Effector CD4-positive, alpha-beta T cell (primary cell): ENCODE data around the gene SLAMF6.
A peak's percentile ranks its signal among the peaks of the same experiment; 100 is the strongest.
"Not testable (repeated sequence)": the region's sequence is repeated elsewhere in the genome, so short reads cannot be mapped to it uniquely, and the experiment has no call there.

ENCODE experiments used
- DNase-seq: peaks from one replicate; pipeline ENCODE4 v3.0.0-alpha.2; 2020

SLAMF6 gene

DNA sequence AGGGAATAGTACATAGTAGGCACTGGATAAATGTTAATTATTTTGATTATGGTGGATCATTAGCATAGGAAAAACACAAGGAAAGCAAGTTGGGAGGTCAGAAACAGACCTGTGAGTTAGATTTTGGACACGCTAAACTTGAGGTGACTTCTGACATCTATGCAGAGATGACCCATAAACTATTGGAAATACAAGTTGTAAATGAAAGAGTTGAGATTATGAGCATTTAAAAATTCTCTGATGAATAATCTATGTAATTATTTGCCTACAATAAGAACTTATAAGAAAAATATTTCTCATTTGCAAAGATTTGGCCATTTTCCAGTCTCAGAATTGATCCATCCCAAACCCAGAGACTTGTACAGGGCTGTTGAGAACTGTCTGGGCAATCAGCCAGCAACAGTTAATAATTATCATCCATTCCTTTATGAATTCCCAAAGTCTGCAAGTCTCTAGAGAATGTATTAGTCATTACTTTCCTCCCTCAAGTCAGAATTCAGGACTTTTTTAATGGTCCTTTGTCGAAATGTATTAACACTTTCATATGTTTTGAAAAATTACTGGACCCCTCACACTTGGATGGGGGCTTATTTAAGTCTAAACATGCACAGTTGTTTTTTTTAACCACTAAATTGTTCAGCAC, 19.4 kb upstream of the SLAMF6 start:
- no peak for DNase-seq

DNA sequence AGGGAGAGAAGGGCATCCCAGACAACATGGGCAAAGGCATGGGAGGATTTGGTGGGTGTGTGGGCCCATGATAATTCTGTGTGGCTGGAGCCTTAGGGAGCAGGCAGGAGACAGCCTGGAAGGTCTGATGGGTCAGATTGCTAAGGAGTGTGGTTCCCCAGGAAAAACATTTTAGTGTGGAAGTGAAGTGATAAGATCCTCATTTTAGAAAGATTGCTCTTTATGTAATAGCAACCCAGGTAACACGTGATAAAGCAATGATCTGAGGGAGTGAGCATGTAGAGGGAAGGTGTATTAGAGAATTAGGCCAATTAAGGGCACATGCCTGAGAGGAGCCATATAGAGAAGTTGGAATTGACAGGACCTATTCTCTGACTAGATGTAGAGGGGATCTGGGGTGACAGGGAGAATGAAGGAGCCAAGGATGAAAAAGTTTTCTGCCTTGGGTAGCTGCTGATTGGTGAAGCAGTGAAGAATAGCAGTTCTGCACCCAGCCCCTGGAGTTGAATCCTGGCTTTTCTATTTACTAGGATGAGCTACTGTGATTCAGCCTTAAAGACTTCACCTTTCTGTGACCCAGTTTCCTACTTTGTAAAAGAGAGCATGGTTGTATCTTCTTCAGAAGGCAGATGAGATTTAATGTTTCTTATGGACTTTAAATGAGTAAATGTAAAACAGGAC, 18.7 kb upstream of the SLAMF6 start:
- DNase-seq, result no peak

DNA sequence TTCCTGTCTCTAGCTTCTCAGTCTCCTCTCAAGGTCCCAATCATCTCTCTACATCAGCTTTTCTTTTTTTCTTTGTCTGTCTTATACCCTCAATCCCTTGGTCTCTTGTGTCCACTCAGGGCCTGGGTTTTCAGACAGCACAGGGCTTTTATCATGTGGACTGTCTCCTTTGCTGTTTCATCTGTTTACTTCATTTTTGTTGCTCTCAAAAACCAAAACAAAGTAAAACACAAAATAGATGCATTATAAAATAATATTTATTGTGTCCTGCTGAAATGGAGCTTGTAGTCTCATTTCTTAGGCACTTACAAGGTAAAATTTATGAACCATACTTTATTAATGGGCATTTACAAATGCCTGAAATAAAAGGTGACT, 17.8 kb upstream of the SLAMF6 start:
- no peak for DNase-seq

DNA sequence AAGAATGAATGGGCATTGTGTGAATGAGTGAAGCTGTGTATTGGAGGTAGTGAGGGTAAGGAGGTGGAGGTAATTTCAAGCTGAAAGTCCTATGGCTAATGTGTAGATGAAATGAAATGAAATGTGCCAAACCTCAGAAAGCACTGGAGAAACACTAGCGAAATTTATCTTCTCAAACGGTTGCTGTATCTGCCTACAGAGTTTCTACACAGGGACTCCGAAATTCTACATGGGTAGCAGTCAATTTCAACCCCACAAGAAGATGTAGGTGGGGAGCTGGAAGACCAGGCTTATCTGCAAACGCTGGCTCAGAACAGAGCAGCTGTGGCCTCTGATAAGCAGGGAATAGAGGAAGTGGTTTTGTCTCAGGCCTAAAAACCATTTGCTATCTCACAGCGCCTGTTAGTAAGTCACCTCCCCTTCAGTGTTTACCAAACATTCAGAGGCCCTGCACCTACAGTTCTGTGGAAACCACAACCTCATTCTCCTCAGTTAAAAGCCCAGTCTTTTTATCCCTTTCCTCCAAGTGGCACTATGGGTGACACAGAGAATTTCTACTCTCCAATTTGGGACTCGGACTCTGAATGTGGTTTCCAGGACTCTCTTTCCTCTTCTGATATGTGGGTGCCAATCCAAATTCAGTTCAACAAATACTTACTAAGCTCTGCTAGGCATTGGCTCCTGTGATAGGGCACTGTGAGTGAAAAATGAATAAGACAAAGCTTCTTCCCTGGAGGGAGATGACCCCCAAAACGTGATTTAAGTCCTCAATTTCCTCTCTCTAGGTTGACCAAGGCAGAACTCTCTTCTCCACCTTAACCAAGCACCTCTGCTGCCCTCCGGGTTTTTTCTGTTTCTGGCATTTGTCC, 17.2 kb upstream of the SLAMF6 start:
- DNase-seq, result peak; percentile 38

DNA sequence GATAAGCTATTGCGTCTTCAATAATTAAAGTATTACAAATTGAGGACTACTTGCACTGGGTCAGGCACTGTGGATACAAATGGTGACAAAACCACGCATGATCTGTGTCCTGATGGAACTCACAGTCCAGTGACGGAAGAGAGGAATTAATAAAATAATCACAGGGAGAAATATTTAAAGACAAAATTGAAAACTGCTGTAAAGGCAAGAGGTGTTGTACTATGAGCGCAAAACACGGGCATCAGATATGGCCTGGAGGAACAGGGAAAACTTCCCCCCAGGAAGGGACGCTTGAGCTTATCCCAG, 16.6 kb upstream of the SLAMF6 start:
- DNase-seq, result no peak

DNA sequence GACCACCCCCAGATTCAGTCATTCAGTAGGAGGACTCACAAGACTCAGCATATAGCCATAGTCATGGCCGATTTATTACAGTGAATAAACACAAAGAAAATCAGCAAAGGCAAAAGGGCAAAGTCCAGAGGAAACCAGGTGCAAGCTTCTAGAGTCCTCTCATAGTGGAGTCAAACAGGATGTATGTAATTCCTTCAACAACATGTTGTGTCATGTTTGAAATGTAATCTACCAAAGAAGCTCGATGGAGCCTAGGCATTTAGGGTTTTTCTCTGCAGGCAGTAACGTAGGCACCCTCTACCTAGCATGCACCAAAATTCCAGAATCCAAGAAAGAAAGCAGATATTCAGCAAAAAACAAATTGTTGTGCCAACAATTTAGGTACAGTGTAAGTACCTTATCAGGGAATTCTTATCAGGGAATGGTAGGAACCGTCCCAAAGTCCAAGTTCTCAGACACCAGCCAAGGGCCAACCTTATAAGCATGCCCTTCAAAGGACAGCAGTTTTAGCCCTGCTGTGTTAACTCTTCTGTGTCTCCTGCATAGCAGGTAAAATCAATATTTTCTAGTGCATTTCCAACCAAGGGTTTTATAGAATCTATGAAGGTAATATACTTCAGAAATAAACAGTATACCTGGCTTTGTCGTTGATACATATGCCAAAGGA, 16.1 kb upstream of the SLAMF6 start:
- no peak for DNase-seq

DNA sequence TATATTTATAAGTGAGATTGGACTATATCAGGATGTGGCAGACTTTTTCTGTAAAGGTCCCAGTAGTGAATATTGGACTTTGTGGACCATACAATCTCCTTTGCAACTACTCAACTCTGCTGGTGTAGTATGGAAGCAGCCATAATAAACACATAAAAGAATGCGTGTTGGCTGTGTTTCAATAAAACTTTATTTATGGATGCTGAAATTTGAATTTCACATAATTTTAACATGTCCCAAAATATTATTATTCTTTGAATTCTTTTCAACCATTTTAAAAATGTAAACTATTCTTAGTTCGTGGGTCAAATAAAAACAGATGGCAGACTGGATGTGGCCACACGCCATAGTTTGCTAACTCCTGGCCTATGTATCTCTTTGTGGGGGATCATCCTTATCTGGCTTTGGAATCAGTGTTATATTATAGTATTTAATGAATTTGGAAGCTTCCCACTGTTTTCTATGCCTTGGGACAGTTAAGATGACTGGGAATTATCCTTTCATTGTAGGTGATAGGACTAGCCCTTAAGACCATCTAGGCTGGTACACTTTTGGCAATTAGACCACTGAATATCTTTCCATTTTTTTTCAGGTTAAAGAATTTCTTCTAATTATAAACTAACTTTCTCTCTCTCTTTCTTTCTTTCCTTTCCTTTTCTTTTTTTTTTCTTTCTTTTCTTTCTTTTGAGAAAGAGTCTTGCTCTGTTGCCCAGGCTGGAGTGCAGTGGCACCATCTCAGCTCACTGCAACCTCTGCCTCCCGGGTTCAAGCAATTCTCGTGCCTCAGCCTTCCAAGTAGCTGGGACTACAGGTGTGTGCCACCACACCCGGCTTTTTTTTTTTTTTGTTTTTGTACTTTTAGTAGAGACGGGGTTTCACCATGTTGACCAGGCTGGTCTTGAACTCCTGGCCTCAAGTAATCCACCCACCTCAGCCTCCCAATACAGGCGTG, 14.9 kb upstream of the SLAMF6 start:
- no peak for DNase-seq

DNA sequence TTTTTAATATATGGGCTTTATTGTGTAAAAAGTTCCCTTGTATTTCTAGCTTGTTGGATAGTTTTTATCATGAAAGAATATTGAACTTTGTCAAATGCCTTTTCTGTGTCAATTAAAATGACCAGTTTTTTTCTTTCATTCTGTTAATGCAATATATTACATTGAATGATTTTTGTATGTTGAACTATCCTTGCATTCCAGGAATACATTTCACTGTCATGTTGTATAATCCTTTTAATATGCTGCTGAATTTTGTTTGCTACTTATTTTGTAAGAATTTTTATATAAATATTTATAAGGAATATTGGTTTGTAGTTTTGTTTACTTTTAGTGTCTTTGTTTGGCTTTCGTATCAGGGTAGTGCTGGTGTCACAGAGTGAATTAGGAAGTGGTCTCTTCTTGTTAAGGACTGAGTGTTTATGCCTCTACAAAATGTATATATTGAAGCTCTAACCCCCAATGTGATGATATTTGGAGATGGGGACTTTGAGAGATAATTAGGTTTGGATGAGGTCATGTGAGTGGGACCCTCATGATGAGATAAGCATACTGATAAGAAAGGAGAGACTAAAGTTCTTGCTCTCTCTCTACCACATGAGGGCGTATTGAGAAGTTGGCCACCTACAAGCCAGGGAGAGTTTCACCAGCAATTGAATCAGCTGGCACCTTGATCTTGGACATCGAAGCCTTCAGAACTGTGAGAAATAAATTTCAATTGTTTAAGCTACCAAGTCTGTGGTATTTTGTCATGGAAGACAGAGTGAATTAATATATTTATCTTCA, 12.0 kb upstream of the SLAMF6 start:
- DNase-seq, result no peak

DNA sequence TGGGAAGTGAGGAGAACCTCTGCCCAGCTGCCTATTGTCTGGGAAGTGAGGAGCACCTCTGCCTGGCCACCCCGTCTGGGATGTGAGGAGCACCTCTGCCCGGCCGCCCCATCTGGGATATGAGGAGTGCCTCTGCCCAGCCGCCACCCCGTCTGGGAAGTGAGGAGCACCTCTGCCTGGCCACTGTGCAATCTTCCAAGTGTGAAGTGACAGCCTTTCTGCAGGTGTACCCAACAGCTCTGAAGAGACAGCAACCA, 9.4 kb upstream of the SLAMF6 start:
- DNase-seq, result not testable (repeated sequence)

DNA sequence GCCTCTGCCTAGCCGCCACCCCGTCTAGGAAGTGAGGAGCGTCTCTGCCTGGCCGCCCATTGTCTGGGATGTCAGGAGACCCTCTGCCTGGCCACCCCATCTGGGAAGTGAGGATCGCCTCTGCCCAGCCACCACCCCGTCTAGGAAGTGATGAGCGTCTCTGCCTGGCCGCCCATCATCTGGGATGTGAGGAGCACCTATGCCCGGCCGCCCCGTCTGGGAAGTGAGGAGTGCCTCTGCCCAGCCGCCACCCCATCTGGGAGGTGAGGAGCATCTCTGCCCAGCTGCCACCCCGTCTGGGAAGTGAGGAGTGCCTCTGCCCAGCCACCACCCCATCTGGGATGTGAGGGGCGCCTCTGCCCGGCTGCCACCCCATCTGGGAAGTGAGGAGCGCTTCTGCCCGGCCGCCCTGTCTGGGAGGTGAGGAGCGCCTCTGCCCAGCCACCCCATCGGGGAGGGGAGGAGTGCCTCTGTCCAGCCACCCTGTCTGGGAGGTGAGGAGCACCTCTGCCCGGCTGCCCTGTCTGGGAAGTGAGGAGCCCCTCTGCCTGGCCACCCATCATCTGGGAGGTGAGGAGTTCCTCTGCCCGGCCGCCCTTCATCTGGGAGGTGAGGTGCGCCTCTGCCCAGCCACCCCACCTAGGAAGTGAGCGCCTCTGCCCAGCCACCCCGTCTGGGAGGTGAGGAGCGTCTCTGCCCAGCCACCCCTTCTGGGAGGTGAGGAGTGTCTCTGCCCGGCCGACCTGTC, 8.9 kb upstream of the SLAMF6 start:
- not testable (repeated sequence) for DNase-seq

DNA sequence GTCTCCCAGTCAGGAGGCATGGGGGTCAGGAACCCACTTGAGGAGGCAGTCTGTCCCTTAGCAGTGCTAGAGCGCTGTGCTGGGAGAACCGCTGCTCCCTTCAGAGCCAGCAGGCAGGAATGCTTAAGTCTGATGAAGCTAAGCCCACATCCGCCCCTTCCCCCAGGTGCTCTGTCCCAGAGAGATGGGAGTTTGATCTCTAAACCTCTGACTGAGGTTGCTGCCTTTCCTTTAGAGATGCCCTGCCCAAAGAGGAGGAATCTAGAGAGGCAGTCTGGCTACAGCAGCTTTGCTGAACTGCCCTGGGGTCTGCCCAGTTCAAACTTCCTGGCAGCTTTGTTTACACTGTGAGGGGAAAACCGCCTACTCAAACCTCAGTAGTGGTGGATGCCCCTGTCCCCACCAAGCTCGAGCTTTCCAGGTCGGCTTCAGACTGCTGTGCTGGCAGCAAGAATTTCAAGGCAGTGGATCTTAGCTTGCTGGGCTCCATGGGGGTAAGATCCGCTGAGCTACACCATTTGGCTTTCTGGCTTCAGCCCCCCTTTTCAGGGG, 6.4 kb upstream of the SLAMF6 start:
- not testable (repeated sequence) for DNase-seq

DNA sequence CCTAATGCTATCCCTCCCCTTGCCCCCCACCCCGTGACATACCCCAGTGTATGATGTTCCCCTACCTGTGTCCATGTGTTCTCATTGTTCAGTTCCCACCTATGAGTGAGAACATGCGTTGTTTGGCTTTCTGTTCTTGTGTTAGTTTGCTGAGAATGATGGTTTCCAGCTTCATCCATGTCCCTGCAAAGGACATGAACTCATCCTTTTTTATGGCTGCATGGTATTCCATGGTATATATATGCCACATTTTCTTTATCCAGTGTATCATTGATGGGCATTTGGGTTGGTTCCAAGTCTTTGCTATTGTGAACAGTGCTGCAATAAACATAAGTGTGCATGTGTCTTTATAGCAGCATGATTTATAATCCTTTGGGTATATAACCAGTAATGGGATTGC, 734 bp upstream of the SLAMF6 start:
- not testable (repeated sequence) for DNase-seq

DNA sequence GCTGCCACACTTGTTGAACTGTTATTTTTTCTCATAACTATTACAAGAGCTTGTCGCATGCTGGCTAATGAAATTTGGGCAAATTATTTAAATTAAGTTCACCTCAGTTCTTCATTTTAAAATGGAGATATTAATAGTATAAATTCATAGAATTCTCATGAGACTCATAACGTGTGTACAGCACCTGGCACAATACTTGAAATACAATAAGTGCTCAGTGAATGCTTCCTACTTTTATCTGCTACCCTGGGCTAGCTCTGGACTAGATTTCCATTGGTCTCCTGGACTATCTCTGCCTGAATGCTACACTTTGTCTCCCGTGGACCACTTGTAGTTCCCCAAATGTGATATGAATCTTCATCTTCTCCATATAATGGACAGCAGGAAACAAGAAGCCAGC, 919 bp downstream of the SLAMF6 start:
- DNase-seq, result no peak

DNA sequence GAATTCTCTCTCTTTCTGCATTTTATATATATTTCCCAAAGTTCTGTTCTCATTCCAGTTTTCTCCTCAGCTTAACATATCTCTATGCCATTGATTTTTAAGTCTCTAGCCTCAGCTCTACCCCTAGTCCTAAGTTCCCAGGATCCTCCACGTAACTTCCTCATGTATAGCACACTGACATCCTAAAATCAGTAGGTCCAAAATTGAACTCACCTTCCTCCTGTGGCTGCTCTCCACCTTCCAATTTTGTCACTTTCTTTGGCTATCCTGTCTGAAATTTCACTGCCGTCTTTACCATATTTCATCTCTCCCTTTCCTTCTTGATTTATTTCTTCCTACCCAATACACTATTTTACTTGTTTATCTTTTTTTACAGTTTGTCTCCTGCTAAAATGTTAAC, 1.5 kb downstream of the SLAMF6 start:
- DNase-seq, result no peak

DNA sequence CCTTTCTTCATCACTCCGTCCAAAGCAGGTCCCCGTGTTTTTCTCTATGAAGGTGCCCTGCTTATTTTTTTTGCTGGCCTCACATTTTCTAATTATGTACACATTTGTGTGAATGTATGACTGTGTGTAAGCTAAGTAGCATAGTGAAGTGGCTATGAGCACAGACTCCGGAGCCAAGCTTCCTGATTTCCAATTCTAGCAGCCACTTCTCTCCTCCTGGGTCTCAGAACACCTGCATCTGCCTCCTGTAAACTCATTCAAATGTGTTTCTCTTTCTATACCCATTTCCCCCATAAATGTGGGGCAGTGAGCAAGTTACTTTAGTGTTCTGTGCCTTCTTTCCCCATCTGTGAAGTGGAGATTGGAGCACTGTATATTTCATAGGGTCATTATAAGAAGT, 2.1 kb downstream of the SLAMF6 start:
- no peak for DNase-seq

DNA sequence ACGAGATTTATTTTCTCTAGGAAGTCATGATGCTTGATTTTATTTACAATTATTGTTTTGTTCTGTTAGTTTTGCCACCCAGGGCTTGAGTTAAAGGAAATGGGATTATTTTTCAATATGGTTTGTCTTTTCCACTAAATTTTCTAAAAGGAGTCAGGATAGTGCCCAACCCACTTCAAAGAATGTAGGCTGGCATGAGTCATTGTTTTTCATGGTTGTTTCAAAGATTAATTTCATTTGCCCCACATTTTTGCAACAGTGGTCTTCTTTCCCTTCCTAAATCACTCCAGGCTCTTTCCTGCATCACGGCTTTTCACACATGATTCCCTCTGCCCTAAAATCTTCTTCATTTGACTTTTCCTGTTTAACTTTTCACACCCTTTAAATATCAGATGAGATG, 2.5 kb downstream of the SLAMF6 start:
- no peak for DNase-seq

DNA sequence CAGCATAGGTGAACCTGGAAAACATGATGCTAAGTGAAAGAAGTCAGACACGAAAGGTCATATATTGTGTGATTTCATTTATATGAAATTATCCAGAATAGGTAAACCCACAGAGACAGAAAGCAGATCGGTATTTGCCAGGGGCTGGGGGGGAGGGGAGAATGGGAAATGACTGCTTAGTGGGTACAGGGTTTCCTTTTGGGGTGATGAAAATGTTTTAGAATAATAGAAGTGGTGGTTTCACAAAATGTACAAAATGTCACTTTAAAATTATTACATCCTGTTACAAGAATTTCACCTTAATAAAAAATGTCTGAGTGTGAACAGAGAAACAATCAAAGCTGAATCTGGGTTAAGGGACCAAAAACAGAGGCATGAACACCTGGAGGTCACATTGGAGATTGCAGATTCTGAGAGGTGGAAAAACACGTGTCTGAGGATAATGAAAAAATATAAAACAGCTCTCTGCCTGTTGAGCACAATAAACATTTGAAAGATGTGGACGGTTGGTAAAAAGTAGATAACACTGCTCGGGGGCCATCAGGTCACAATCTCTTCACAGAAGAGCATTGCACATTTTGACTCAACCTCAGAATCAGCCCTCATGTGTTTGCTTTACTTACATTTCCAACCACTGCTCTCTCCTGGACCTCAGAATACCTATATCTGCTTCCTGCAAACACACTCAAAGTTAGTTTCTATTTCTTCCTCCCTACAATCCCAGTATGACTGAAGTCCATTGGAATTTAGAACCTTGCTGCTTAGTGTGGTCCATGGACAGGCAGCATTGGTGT, 3.2 kb downstream of the SLAMF6 start:
- DNase-seq, result no peak

DNA sequence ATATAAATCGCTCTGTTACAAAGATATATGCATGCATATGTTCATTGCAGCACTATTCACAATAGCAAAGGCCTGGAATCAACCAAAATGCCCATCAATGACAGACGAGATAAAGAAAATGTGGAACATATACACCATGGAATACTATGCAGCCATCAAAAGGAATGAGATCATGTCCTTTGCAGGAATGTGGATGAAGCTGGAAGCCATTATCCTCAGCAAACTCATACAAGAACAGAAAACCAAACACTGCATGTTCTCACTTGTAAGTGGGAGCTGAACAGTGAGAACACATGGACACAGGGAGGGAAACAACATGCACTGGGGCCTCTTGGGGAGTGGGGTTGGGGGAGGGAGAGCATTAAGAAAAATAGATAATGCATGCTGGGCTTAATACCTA, 5.5 kb downstream of the SLAMF6 start:
- not testable (repeated sequence) for DNase-seq

DNA sequence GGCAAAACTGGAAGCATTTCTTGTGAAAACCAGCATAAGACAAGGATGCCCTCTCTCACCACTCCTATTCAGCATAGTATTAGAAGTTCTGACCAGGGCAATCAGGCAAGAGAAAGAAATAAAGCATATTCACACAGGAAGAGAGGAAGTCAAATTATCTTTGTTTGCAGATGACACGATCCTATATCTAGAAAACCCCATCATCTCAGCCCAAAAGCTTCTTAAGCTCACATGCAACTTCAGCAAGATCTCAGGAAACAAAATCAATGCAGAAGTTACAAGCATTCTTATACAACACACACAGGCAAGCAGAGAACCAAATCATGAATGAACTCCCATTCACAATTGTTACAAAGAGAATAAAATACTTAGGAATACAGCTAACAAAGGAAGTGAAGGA, 7.1 kb downstream of the SLAMF6 start:
- DNase-seq, result not testable (repeated sequence)

DNA sequence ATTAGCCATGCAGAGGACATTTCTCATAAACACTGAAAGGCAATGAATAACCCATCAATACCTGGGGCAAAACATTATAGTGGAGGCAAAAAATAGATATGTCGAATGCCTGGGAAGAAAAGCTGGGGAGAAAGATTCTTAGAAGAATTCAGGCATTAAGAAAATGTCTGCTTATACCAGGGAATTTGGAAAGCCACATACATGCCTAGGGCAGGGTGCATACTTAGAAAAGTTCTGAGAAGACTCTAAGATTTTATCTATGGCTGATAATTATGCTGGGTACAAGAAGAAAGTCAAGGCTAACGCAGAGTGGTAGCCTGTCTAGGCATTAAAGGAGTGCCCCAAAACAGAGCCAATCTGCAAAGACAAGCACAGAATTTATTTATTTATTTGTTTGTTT, 18.4 kb downstream of the SLAMF6 start:
- no peak for DNase-seq
